ENCODE results near the gene AOC1.

- TF ChIP-seq, protein P1, sequence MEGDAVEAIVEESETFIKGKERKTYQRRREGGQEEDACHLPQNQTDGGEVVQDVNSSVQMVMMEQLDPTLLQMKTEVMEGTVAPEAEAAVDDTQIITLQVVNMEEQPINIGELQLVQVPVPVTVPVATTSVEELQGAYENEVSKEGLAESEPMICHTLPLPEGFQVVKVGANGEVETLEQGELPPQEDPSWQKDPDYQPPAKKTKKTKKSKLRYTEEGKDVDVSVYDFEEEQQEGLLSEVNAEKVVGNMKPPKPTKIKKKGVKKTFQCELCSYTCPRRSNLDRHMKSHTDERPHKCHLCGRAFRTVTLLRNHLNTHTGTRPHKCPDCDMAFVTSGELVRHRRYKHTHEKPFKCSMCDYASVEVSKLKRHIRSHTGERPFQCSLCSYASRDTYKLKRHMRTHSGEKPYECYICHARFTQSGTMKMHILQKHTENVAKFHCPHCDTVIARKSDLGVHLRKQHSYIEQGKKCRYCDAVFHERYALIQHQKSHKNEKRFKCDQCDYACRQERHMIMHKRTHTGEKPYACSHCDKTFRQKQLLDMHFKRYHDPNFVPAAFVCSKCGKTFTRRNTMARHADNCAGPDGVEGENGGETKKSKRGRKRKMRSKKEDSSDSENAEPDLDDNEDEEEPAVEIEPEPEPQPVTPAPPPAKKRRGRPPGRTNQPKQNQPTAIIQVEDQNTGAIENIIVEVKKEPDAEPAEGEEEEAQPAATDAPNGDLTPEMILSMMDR (IDR thresholded peaks at IDR 0.05): no peak
- TF ChIP-seq POLR2A (IDR thresholded peaks at IDR 0.05): no peak
- TF ChIP-seq EP300 (IDR thresholded peaks at IDR 0.05): no peak
Measured at GRCh38 chr7:150858236-150859197, 6.2 kb downstream of the AOC1 start.

Measured in tibial nerve (tissue), 4 donors.